Esophagus (tissue), 2 donors: Measurements from ENCODE around the gene EIF4B. TPM values are rescaled to one million over a fixed set of nuclear protein-coding genes. Genes with fewer than 3 reads are reported as not detected.
"Not testable (repeated sequence)": the region's sequence is repeated elsewhere in the genome, so short reads cannot be mapped to it uniquely, and the experiment has no call there.

ENCODE experiments used
- H3K27ac ChIP-seq, 2 donors: one replicate each; pipeline ENCODE4 v1.5.1; 2013; ENCODE audit warnings: low read depth in 2 of 2, mild to moderate bottlenecking in 2 of 2, inconsistent platforms in 1 of 2, low read length in 1 of 2, moderate library complexity in 1 of 2
- H3K27me3 ChIP-seq, 2 donors: one replicate each; pipeline ENCODE4 v1.6.1; 2013; ENCODE audit warnings: low read length in 2 of 2, control low read depth in 1 of 2, mild to moderate bottlenecking in 1 of 2; ENCODE audit not compliant: insufficient read depth in 2 of 2, control insufficient read depth in 1 of 2
- H3K36me3 ChIP-seq, 2 donors: one replicate each; pipeline ENCODE4 v1.6.1; 2013; ENCODE audit warnings: low read length in 1 of 2; ENCODE audit not compliant: control insufficient read depth in 2 of 2, insufficient read depth in 2 of 2
- H3K4me1 ChIP-seq, 2 donors: one replicate each; pipeline ENCODE4 v1.6.1; 2013; ENCODE audit warnings: low read length in 1 of 2; ENCODE audit not compliant: control insufficient read depth in 2 of 2, insufficient read depth in 2 of 2
- H3K4me3 ChIP-seq, 2 donors: one replicate each; pipeline ENCODE4 v1.5.1; 2013; ENCODE audit warnings: low read length in 2 of 2, mild to moderate bottlenecking in 2 of 2, low read depth in 1 of 2, moderate library complexity in 1 of 2
- H3K9me3 ChIP-seq, 2 donors: one replicate each; pipeline ENCODE4 v1.6.1; 2013; ENCODE audit warnings: mild to moderate bottlenecking in 2 of 2, low read depth in 1 of 2, low read length in 1 of 2, moderate library complexity in 1 of 2; ENCODE audit not compliant: control insufficient read depth in 2 of 2, insufficient read depth in 1 of 2
- WGBS, 2 donors: extraction: QIAGEN DNeasy Blood & Tissue Kit; methylation state at CpG; one replicate each; pipeline ENCODE4 v1.1.7; 2013; 5-methylcytosine and 5-hydroxymethylcytosine counted together
- polyA plus RNA-seq, 2 donors: library from polyadenylated mRNA; stranded (reverse); fragments of 200-250 nt; gene quantifications; one replicate each; pipeline ENCODE4 v1.2.3, GENCODE V29; 2013
- donor health status: healthy with polysubstance abuse.
- donor health status: Bipolar disorder and iron deficiency.

EIF4B gene
- polyA plus RNA-seq, 2 donors, result 58.8 to 102 TPM

DNA sequence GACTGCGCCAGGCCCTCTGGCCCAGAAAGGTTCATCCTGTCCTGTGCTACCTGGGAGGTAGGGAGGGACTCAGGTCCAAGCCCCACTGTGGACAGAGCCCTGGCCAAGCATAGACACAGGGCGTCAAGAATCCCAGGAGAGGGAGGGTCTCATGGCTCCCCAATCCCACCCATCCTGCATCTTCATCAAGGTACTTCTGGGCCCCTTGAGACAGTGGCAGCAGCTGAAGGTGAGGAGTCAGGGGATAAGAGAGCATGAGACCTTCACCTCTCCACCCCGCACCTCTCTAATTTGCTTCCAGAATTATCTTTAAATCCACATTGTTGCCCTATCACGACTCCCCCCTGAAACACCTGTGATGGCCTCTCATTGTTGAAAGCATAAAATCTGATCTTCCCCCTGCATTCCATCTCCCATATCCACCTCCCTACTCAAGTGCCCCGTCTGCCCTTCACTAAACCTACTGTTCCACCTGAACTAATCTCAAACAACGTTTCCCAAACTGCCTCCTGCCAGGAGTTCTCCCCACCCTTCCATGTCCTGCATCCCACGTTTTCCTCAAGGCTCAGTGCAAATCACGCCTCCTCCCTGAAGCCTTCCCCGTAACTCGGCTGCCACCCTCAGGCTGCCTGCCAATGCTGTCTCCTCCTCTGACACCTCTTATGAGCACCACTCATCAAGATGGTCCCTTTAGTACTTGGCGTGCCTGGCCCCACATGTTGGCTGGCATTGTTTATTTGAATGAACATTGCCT, 30.3 kb upstream of the EIF4B start:
- H3K27ac ChIP-seq, result no peak overlapping the region
- H3K4me3 ChIP-seq, result no peak overlapping the region
- no peaks in the 10 kb centered on the region for H3K36me3 ChIP-seq
- no peaks in the 10 kb centered on the region for H3K9me3 ChIP-seq
- peaks cover 0 to 3% of the 10 kb centered on the region in 2 donors for H3K27me3 ChIP-seq
- H3K4me1 ChIP-seq, result peaks cover 0 to 3% of the 10 kb centered on the region in 2 donors
- 61% methylated on average over 11 of the region's 11 CpGs for WGBS, 2 donors

DNA sequence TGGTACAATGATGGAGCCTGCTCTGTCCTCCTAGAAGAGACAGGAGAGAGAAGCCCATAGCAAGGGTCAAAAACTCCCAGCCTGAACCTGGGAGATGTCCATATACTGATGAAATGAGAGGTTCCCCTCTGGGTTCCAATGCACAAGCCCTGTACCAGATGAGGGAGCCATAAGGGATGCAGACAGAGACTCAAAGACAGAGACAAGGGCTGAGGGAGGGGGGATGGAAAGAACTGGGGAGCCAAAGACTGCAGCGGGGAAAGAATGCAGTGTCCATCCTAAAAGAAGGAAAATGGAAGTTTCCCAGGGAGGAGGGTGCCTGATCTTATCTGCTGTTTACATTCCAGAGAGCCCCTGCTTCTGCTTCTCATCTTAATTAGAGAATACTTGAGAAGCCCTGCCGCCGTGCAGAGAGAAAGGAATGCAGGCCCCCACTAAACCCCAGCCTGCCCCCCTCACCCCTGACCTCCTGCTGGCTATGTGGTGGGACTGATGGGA, 29.6 kb upstream of the EIF4B start:
- H3K4me1 ChIP-seq, result peaks cover 0 to under 1% of the 10 kb centered on the region in 2 donors
- H3K27ac ChIP-seq, result no peak overlapping the region
- H3K4me3 ChIP-seq, result no peak overlapping the region
- H3K27me3 ChIP-seq, result peaks cover 0 to 3% of the 10 kb centered on the region in 2 donors
- 60 to 65% methylated on average over 3 of the region's 3 CpGs for WGBS, 2 donors
- H3K36me3 ChIP-seq, result no peaks in the 10 kb centered on the region
- no peaks in the 10 kb centered on the region for H3K9me3 ChIP-seq

DNA sequence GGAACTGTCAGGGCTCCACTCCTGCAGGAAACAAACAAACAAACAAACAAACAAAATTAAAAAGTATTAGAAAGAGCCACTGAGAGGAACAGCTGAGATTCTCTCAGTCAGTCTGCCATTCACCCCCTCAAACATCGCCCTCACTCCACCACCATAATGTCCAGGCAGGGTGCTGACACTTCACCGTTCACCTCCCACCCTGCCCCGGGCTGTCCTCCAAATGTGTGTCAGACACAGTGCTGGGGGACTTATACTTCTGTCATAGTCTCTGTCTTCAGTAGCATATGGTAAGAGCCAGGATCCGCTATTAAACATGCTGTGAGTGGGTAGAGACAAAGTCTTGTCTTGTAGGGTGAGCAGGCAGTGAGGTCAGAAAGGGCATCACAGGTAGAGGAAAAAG, 29.1 kb upstream of the EIF4B start:
- WGBS, 2 donors, result 73 to 74% methylated on average over 4 of the region's 4 CpGs
- Histone ChIP-seq H3K27ac (no peak overlapping the region), H3K4me1 (no peaks in the 10 kb centered on the region), H3K4me3 (no peak overlapping the region), H3K27me3 (peaks cover 0 to 3% of the 10 kb centered on the region in 2 donors), H3K9me3 (no peaks in the 10 kb centered on the region), H3K36me3 (no peaks in the 10 kb centered on the region)

DNA sequence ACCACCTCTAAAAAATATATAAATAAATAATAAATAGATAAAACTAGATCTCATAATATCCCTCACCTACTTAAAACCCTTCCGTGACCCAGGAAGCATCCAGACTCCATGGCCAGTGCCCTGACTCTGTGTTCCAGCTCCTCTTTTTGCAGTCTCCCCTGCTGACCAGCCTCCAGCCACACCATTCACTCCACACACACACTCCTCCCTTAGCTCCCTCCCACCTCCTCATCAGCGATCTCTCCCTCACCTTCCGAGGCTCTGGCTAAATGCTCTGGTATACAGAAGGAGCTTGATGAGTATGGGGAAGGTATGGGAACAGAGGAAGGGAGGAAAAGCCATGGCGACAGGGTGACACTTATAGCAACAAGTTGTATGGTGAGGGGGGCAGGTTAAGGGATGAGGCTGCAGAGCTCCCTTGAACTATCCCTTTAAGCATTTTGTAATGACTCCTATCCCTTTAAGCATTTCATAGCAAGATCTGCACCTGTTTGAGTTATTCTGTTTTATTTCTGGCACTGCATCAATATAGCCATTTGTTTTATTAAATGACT, 26.1 kb upstream of the EIF4B start:
- 32 to 42% methylated on average over 4 of the region's 4 CpGs for WGBS, 2 donors
- H3K27ac ChIP-seq, result no peak overlapping the region

DNA sequence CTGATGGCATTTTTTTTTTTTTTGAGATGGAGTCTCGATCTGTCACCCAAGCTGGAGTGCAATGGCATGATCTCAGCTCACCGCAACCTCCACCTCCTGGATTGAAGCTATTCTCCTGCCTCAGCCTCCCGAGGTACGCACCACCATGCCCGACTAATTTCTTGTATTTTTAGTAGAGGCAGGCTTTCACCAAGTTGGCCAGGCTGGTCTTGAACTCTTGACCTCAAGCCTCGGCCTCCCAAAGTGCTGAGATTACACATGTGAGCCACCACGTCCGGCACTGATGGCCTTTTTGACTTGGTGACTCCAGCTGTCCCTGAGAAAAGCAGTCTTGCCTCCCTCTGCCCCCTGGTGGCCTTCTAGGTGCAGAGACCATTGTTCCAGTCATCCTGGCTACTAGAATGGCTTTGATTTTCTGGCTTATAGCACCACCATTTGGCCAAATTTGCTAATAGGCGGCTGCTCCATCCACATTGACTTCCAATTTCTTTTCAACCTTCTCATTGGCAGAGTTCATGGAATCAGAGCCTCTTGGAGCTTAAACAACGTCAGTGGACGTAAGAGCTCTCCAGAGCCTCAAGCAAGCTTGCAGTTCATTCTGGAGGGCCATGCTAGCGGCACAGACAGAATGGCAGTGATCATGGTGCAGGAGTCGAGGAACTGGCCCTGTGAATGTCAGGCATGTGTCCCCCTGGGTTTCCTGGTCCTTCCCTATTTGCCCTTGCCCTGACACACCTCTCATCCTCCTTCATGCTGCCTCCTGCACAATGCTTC, 25.4 kb upstream of the EIF4B start:
- H3K9me3 ChIP-seq, result no peaks in the 10 kb centered on the region
- H3K36me3 ChIP-seq, result no peaks in the 10 kb centered on the region
- H3K27ac ChIP-seq, result no peak overlapping the region
- WGBS, 2 donors, result 28 to 32% methylated on average over 13 of the region's 13 CpGs
- H3K4me1 ChIP-seq, result no peaks in the 10 kb centered on the region
- H3K4me3 ChIP-seq, result no peak overlapping the region
- H3K27me3 ChIP-seq, result peaks cover 0 to 3% of the 10 kb centered on the region in 2 donors

More for the DNA sequence above, 26.1 kb upstream of the EIF4B start:
- no peaks in the 10 kb centered on the region for H3K36me3 ChIP-seq
- H3K4me3 ChIP-seq, result no peak overlapping the region
- peaks cover 0 to 3% of the 10 kb centered on the region in 2 donors for H3K27me3 ChIP-seq
- no peaks in the 10 kb centered on the region for H3K9me3 ChIP-seq
- H3K4me1 ChIP-seq, result no peaks in the 10 kb centered on the region

DNA sequence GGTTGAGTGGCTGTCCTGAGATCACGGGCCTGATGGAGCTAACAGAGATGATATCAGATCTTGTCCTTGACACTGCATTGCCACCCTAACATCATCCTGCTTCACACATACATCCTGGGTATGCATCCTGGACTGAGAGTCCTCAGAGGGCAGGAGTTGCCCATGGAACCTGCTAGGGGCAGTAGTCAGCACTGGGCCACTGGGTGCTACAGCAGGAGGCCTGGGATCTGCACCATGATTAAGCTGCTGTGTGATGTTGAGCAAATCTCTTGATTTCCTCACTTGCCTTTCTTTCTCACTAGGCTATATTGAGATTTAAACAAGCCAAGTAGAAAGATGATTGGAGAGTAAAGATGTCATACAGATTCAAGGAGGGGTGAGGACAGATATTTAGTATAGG, 22.1 kb upstream of the EIF4B start:
- H3K27ac ChIP-seq, result no peak overlapping the region
- no peaks in the 10 kb centered on the region for H3K4me1 ChIP-seq
- no peak overlapping the region for H3K4me3 ChIP-seq
- no peaks in the 10 kb centered on the region for H3K36me3 ChIP-seq
- no peaks in the 10 kb centered on the region for H3K9me3 ChIP-seq
- 78 to 87% methylated on average over 1 of the region's 1 CpG for WGBS, 2 donors
- H3K27me3 ChIP-seq, result no peaks in the 10 kb centered on the region

DNA sequence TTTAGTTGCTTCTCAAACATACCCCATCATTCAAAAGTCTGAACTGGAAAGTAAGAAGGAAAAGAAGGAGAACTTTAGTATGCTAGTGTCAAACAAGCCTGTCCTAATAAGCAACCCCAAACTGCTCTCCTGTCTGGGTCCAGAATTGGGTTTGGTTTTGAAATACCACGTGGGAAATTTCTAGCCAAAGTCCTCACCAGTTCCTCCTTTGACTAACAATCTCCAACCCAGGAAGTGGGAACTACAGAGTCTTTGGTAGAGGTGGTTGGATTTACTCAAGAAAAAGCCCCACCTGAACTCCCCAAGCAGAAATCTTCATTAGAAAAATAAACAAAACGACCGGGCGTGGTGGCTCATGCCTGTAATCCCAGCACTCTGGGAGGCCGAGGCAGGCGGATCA, 17.4 kb upstream of the EIF4B start:
- H3K27me3 ChIP-seq, result no peaks in the 10 kb centered on the region
- no peak overlapping the region for H3K4me3 ChIP-seq
- H3K9me3 ChIP-seq, result no peaks in the 10 kb centered on the region
- no peaks in the 10 kb centered on the region for H3K4me1 ChIP-seq
- no peaks in the 10 kb centered on the region for H3K36me3 ChIP-seq
- WGBS, 2 donors, result 78 to 82% methylated on average over 6 of the region's 6 CpGs
- H3K27ac ChIP-seq, result no peak overlapping the region

DNA sequence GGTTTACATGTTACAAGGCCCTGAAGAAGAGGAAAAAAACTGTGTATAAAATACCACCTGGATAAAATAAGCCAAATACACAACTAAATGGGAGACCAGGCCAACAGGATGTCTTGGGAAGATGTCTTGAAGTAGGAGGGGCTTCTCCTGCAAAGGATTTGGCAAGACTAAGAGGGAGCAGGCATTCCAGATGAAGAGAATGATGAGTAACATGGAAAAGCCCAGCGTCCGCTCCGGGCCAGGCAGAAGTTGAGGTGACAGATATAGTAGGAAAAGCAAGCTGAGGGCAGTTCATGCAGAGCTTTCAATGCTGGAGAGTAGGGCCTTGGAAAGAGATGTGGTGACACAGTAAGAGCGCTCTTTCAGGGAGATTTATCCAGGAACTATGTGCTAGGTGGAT, 16.1 kb upstream of the EIF4B start:
- no peaks in the 10 kb centered on the region for H3K27me3 ChIP-seq
- no peak overlapping the region for H3K4me3 ChIP-seq
- H3K27ac ChIP-seq, result no peak overlapping the region
- H3K9me3 ChIP-seq, result no peaks in the 10 kb centered on the region
- no peaks in the 10 kb centered on the region for H3K36me3 ChIP-seq
- H3K4me1 ChIP-seq, result no peaks in the 10 kb centered on the region
- WGBS, 2 donors, result 89 to 91% methylated on average over 4 of the region's 4 CpGs

DNA sequence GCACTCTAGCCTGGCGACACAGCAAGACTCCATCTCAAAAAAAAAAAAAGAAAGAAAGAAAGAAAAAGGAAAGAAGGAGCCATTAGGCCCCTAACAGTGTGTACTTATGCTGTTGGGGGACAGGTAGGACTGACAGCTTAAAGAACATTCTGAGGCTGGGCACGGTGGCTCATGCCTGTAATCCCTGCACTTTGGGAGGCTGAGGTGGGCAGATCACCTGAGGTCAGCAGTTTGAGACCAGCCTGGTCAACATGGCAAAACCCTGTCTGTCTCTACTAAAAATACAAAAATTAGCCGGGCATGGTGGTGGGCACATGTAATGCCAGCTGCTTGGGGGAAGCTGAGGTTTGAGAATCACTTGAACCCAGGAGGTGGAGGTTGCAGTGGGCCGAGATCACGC, 14.0 kb upstream of the EIF4B start:
- not testable (repeated sequence) for H3K27ac ChIP-seq, H3K9me3 ChIP-seq, H3K27me3 ChIP-seq, H3K4me3 ChIP-seq, H3K4me1 ChIP-seq, H3K36me3 ChIP-seq
- 91 to 92% methylated on average over 5 of the region's 5 CpGs for WGBS, 2 donors
